T47D (cell line): Measurements from ENCODE around the gene ERC2.

ENCODE experiments used
- DNase-seq, 2 experiments: peaks; one replicate each; pipeline versions ENCODE4 v3.0.0 to v3.0.0-alpha.2; 2011 to 2012; ENCODE audit warnings: low read depth in 1 of 2, low spot score in 1 of 2
- JUND ChIP-seq: IDR thresholded peaks from 2 replicates; pipeline ENCODE4 v1.6.1; 2012; ENCODE audit warnings: low read depth
- in situ Hi-C: cut with HindIII; loops from 2 replicates; pipeline ENCODE4 v1.10.0; 2016; ENCODE audit warnings: low sequenced_read_pairs, low pct_unique_long_range_greater_than_20kb

The ERC2 gene

GRCh38 chr3:56005196-56005805, 463.0 kb downstream of the ERC2 start:
- no peak for TF ChIP-seq JUND
- in situ Hi-C loops: no loop called here
- DNase-seq: no peak

DNA sequence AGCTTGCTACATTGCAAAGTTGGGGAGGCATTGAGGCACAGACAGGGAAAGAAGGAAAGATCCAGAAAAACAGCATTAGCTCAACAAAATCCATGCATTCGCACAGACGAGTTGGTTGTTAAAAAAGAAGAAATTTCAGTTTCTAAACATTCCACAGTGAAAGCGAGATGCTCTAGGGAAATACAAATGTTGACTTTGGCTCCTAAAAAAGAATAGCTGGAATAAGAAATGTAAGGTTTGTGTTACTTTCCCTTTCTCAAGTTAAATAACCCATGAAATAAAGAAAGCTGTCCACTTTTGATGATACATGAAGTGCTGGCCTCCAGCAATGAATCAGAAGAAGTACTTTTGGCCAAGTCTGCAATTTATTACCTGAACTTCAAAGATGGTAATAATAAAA, 465.1 kb downstream of the ERC2 start:
- TF ChIP-seq JUND: no peak
- in situ Hi-C loops: no loop called here
- DNase-seq: no peak

GRCh38 chr3:56001991-56002390, 466.3 kb downstream of the ERC2 start:
- in situ Hi-C loops: no loop called here
- DNase-seq: no peak
- TF ChIP-seq JUND: no peak

DNA sequence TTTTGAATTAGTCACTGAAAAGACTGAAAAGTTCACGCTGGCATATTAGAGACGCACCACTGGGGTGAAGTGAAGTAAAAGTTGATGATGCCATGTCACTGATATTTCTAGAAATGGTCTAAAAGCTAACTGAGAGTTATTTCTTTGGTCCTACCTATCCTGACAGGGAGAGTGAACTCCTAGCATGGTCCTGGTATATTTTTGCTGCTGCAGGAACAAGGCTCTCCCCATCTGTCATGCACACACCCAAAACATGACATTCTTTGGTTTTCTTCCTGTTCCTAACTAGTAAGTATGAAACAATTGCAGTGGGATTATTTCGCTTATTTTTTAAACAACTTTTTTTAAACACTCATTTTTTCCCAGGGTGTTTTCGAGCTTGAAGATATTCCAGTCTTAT, 466.7 kb downstream of the ERC2 start:
- DNase-seq: no peak
- no peak for TF ChIP-seq JUND
- in situ Hi-C loops: no loop called here

GRCh38 chr3:55989366-55989765, 478.9 kb downstream of the ERC2 start:
- TF ChIP-seq JUND: no peak
- in situ Hi-C loops: no loop called here

GRCh38 chr3:55988905-55989304, 479.4 kb downstream of the ERC2 start:
- in situ Hi-C loops: no loop called here

More at GRCh38 chr3:55989366-55989765, 478.9 kb downstream of the ERC2 start:
- no peak for DNase-seq

DNA sequence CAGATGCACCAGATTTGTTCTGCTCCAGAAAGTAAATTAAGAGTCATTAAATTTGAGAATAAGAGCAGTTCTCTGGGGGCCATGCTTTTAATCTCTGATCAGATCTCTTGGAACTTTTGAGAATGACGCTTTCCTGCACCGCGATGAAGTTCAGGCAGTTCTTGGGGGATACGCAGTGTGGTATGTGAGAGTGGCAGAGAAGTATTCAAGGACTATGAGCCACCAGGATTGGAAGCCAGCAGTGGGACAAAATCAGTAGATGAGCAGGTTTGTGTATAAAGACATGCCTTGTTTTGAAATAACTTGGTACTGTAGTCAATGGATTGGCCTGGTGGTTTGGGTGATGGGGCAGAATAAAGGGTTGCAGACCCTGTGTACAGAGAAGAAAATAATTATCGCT, 483.6 kb downstream of the ERC2 start:
- no peak for DNase-seq
- in situ Hi-C loops: no loop called here
- TF ChIP-seq JUND: no peak

More at GRCh38 chr3:55988905-55989304, 479.4 kb downstream of the ERC2 start:
- no peak for TF ChIP-seq JUND
- no peak for DNase-seq

DNA sequence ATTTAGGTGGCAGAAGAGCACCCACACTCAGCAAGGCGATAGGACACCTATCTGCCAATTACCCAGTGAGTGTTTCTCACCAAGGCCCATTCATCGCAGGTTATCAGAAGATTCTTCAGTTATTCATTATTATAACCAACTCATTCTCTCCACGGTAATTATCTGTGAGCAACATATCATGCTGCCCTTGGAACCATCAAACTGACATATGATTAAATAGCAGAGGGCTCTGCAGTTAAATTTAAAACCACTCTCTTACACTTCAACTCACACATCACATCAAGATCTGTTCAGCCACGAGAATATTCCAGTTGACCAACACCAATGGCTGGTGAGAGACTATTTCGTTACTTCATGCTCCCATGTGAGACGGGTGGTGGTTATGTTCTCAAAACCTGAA, 489.3 kb downstream of the ERC2 start:
- no peak for DNase-seq
- in situ Hi-C loops: no loop called here
- TF ChIP-seq JUND: no peak

DNA sequence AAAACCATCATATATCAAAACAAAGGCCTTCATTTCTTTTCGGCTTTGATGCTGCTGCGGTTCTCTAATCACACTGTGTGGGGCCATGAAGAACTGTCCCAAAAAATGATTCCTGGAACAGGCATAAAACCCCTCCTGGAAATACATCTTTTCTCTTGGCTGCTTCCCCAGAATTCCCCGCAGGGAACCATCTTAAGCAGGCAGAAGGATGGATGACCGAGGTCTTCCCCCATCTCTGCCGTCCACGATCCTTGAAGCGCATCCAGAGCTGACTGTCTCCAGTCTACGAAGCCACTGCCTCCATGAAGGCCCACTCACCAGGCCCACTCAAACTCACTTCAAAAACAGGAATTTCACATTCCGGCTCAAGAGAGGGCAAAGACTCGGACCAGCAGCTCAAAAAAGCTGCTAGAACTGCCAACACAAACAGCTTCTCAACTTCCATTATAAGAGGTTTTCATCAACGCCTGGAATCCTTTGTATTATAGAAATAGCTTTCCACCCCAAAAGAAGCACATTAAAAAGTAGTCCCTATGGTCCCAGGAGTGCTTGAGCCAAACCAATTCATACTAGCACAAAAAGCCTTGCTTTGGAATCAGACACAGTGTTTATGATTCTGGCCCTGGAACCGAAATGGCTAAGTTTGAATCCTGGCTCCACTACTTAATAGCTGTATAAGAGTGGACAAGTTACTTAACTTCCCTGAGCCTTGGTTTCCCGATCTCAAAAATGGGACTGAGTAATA, 493.7 kb downstream of the ERC2 start:
- no peak for DNase-seq
- in situ Hi-C loops: no loop called here
- TF ChIP-seq JUND: no peak

GRCh38 chr3:55969634-55970033, 498.6 kb downstream of the ERC2 start:
- no peak for TF ChIP-seq JUND
- no peak for DNase-seq
- in situ Hi-C loops: no loop called here

DNA sequence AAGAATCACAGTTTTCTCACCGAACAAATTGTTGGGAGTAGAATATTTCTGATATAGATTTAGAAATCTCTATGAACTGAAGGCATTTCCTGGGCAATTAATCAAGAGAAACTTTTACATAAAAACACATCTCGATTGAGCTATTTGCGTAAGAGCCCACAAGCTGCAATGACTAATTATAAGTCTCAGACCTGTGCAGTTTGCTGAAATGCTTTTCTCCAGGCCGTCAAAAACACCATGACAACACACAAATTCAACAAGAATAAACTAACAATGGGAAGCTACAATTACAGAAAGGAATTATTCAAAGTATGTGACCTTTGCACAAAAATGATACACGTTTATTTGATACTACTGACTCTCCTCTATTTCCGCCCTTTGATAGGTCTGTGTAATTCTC, 499.9 kb downstream of the ERC2 start:
- DNase-seq: no peak
- no peak for TF ChIP-seq JUND
- in situ Hi-C loops: no loop called here

DNA sequence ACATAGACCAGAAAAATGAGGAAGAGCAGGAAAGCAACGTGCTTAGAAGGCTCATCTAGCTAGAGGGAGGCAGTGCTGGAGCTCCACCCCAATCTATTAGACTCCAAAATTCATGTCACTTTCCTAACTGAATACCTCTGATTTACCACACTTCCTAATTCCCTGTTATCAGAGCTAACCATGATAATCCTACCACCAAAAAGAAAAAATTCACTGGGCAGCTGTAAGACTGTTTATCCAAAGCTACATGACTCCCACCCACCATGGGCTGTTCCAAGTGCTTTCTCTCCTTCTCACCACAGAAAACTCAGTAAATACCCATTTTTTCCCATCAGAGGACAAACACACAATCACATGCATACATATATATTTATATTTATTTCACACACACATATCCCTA, 501.7 kb downstream of the ERC2 start:
- no peak for DNase-seq
- TF ChIP-seq JUND: no peak
- in situ Hi-C loops: no loop called here

DNA sequence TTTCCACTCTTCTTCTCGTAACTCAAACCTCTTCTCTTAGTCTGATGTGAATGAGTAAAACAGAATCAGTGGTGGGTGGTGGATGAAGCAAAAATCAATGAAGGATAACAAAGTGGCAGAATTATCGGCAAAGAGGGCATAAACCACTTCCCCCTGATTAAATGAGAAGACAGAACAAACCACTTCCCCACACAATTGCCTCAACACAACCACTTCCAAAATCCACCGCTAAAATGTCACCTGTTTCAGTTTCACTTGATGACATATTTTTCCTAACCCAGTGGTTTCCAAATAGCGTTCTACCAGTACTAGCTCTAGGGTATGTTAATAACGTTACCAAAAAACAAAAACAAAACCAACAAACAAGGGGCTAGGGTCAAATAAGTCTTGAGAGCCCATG, 502.5 kb downstream of the ERC2 start:
- DNase-seq: no peak
- in situ Hi-C loops: no loop called here
- TF ChIP-seq JUND: no peak
